Panc1 (cell line): ENCODE measurements around the gene MAST4.

Experiments used
- POLR2AphosphoS5 ChIP-seq: IDR thresholded peaks from 2 replicates; pipeline ENCODE4 v1.6.1; 2012; ENCODE audit warnings: mild to moderate bottlenecking, low read depth, low read length, moderate library complexity
- TCF7L2 ChIP-seq: IDR thresholded peaks from 2 replicates; pipeline ENCODE4 v1.6.1; 2011; ENCODE audit warnings: mild to moderate bottlenecking, low read depth, low read length, inconsistent platforms

GRCh38 chr5:66927140-66927539 lies 330.9 kb downstream of the MAST4 start:
- TF ChIP-seq TCF7L2: no peak
- TF ChIP-seq POLR2AphosphoS5: no peak
